GM19463 (cell line): Measurements from ENCODE around the gene MORC1.

Source experiments
- ATAC-seq: cut with Tn5 transposase; IDR thresholded peaks from one replicate; pipeline ENCODE4 v1.9.1; 2021; ENCODE audit warnings: mild to moderate bottlenecking, moderate library complexity; ENCODE audit not compliant: unreplicated experiment

The MORC1 gene

DNA sequence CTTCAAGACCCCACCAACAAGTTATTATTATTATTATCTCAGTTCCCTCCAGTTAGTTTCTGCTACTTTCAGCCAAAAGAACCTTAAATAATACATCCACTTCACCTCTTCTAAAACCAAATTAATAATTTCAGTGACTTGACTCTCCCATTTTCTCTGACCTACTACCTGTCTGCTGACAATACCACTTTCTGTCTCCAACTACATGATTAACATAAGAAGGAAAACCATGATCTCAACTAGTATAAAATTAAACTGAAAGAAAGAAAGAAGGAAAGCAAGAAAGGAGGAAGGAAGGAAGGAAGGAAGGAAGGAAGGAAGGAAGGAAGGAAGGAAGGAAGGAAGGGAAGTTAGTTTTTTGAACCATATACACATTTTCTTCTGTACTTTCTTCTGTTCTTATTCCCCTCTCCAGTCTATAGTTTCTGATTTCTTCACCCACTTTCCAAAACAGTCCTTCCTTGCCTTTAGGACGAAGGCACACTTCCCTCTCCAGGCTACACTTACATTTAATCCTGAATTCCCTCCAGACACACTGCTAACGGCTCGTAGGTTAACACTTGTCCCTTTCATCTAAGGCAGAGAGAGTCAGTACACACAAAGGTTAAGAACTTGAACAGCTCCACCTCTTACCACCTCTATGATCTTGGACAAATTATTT lies 84.8 kb downstream of the MORC1 start:
- ATAC-seq = no peak

GRCh38 chr3:109028753-109029152 lies 89.2 kb downstream of the MORC1 start:
- no peak for ATAC-seq

DNA sequence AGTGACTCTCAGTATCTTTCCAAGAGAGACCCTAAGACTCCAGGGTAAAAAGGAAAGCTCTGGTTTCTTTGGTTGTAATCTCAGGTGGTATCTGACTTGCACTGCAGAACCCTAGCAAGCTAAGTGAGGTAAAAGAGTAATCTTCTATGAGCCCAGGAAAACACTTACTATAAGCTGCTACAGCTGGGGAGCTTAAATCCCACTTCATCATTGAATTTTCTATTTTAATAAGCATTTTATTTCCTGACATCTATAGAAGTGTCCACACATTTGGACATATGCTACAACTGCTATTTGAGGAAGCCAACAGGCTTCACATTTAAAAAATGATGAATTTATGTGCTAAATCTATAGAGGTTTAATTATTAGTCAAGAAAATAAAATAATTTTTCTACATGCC lies 91.1 kb downstream of the MORC1 start:
- ATAC-seq = no peak

GRCh38 chr3:109025896-109026295 lies 92.0 kb downstream of the MORC1 start:
- no peak for ATAC-seq

DNA sequence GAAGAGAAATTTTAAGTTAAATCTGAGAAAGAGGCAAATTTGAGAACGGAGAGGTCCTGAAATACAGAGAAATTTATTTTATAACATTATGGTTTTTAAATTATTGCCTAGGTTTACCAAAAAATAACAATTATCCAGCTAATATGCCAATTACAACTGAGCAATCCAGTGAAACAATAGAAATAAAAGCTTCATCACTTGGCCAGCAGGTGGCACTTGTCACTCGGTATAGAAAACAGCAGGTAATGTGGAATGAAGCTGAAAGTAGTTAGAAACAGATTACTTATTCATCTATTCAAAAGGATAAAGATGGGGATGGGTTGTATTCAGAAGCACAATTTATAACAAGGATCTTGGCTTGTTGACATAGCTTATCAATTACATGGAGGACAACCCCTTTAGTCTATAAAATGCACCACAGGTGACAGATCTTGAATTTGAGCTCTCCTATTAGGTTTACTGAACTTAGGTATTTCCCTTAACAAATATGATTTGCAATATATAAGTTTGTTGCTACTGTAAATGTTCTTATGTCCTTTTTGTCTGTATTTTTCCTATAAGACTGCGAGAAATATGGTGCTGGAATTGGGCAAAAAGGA lies 94.2 kb downstream of the MORC1 start:
- ATAC-seq = peak; percentile 89

- ATAC-seq = no peak
Observed at GRCh38 chr3:109023167-109023566, 94.8 kb downstream of the MORC1 start.

DNA sequence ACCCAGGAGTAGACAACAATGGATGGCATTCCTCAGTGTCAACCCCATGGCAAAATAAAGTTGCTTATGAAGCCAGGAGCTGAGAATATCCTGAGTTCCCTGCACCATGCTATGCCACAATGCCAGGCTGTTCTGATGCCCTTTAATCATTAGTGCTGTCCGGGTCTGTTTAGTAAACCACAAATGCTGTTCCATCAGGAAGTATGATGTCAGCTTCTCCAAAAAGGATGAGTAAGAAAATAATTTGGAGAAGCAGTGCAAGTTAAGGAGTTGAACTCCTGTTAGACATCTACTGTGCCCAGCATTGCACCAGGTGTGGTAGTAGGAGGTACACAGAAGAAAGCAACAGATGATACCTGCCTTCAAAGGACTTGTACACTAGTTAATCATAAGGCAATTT lies 96.4 kb downstream of the MORC1 start:
- no peak for ATAC-seq

- ATAC-seq = no peak
Observed at GRCh38 chr3:109018828-109019227, 99.1 kb downstream of the MORC1 start.

GRCh38 chr3:109005443-109005842 lies 112.5 kb downstream of the MORC1 start:
- ATAC-seq = no peak

GRCh38 chr3:108998436-108998835 lies 119.5 kb downstream of the MORC1 start:
- ATAC-seq = no peak

- ATAC-seq = no peak
Observed at GRCh38 chr3:108985844-108986243, 132.1 kb downstream of the MORC1 start.

DNA sequence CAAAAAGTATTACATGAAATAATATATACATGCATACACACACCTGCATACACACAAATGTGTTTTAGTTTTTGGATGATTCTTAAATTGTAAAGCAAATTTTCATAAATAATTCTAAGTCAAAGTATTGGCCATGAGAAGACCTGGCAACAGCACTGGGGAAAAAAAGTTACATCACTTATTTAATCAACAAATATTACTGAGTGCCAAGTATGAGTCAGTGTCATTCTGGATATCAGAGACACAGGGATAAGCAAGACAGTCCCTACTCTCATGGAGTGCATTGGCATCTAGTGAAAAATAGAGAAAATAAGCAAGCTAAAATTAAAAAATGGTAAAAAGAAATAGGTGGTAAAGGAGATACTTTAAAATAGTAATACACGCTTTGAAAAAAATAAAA lies 134.9 kb downstream of the MORC1 start:
- no peak for ATAC-seq

- ATAC-seq = no peak
Observed at GRCh38 chr3:108976058-108976457, 141.9 kb downstream of the MORC1 start.

DNA sequence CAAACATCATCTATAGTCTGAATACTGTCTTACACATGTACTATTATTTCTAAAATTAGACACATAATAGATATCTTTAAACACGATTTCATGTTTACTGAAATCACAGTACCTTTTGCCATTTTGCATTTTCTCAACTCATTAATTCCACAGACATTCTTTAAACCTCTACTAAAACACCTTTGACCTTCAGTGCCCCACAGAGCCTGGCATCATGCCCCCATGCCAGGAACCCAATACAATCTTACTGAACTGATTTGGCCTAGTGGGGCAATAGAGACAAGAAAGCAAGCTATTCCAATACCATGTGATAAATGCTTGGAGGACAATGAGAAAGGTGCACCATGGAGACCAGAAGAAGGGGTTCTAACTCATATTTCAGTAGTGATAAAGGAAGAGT lies 144.9 kb downstream of the MORC1 start:
- ATAC-seq = no peak

DNA sequence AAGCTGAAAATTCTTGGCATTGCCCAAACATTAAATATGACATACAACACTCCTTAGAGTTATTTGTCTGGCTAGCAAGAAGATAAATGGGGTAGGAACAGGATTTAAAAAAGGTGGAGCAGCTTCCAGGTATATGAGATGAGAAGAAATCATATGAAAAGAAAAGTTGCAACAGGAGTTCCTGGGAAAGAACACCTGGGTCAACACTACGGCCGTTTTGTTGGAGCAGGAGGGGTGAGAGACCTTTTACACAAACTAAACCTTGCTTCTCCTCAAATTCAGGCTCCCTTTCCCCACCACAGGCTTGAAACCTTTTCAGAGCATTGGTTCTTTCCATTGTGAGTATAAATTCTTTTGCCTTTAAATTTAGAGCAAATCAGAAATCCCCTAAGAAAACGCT lies 145.5 kb downstream of the MORC1 start:
- no peak for ATAC-seq

DNA sequence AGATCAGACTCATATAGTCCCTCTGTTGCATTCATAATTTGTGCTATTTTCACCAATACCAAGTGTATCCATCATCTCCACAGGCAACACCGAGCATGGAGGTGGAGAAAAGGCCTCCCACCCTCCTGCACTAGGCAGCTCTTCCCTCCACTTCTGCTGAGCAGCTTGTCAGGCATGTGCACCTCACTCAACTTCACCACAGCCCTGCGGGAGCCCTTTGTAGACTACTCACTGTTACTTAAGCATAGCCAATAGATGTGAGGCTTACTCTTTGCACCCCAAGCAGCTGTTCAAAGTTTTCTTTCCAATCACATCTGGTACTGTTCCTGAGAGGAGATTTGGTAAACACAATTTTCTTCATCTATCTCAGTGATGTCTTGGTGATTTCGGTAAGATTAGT lies 147.4 kb downstream of the MORC1 start:
- ATAC-seq = no peak

DNA sequence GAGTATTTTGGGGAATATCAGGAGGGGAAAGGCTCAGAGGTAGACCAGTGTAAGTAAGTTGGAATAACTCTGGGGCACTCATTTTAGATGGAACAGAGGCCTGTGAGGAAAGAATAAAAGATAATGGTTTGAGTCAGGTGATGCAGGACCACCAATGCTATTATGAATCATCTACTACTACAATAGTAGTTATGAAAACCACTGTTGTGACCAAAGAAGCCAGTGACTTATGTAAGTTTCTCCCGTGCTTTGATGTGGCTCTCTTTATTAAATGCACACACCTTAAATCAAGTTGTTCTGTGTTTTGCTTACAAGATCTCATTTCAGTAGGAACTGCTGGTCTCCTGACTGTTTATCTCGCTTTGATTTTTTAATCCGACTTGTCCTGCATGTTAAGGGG lies 151.2 kb downstream of the MORC1 start:
- no peak for ATAC-seq

DNA sequence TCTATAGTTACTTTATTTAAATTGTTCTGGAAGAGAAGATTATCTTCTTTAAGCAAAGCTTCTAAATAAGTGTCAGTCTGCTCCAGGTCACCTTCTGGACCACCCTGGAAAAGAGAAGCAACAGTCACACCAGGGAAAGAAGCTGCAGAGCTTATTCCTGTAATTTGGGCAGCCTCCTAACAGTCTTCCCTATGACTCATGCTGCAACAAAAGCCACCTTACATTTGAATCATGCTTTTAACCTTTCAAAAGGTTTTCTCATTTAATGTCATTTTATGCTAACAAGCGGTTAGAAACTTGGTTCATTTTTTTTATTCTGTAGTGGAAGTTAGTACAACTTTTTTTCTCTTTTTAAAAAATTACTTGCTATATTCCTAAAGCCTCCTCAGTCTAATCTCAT lies 158.9 kb downstream of the MORC1 start:
- no peak for ATAC-seq

GRCh38 chr3:108953700-108954099 lies 164.2 kb downstream of the MORC1 start, which contains the start of gene GUCA1C:
Gene GUCA1C (minus strand): TSS chr3:108953879. CDS start chr3:108953762, 117 bp downstream.
- no peak for ATAC-seq

GRCh38 chr3:108953210-108953609 lies 164.7 kb downstream of the MORC1 start:
- ATAC-seq = no peak

- ATAC-seq = no peak
Observed at GRCh38 chr3:108951820-108952501, 166.0 kb downstream of the MORC1 start.

DNA sequence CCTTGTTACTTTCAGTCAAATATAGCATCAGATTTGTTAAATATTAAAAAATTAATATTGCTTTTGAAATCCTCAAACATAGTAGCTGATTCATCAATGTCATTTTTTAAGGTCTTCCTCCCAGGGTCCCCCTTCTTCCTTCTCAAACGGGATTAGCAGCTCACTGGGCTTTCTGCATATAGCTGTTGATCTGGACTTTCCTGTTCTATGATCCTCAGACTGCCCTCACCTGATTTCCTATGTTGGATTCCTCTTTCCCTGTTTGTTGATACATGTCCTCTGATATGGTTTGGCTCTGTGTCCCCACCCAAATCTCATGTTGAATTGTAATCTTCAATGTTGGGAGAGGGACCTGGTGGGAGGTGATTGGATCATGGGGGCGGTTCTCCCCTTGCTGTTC lies 170.1 kb downstream of the MORC1 start:
- no peak for ATAC-seq
